Activated CD8-positive, alpha-beta memory T cell treated with anti-CD3 and anti-CD28 coated beads, Interleukin-2, amount 50 U/mL, for 4 hours (primary cell): ENCODE measurements around the gene GNAO1.
"Not testable (repeated sequence)": the region's sequence is repeated elsewhere in the genome, so short reads cannot be mapped to it uniquely, and the experiment has no call there.

Experiments
- DNase-seq: peaks from one replicate; pipeline ENCODE4 v3.0.0-alpha.2; 2020

The GNAO1 gene

DNA sequence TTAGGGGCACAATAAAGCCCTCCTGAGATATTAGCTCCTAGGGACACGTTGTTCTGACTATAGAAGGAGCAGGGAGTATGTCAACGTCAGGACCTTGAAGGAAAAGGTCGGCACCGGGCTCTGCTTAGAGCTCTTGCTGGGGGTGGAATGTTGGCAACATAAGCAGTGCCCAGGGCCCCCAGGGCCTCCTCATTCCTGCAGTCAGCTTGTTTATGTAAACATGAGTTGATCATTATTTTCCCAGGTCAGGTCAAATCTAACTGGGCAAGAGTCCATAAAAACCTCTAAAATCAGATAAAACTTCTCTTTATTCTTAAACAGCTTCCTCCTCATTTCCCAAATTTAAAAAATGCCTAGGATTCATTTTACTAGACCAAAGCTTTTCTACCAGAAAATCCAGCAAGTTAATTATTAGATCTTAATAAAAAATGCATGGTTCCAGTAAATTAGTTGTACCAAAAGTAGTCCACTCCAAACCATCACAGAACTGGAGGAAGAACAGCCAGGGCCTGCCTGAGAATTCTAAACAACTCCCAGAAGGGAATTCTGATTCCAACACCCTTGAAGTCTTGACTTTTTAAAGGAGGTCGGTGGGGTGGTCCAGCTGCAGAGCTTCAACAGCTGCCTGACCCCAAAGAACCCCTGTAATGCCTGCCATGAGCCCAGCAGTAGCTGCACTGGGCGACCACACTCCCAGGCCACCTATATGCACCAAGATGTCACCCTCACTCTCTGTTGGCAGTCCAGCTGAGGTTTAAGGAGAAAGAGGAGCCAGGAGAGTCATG is 179.8 kb downstream of the GNAO1 start:
- DNase-seq = no peak

DNA sequence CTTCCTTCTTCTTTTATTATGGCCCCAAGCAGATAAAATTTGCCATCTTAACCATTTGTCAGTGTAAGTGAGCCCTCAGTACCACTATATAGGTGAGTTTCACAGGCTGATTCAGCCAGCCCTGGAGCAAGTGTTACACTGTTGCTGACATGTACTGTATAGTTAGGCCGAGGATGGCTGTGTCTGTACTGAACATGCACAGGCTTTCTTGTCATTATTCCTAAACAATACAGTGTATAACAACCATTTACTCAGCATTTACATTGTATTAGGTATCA is 180.3 kb downstream of the GNAO1 start:
- DNase-seq = no peak

DNA sequence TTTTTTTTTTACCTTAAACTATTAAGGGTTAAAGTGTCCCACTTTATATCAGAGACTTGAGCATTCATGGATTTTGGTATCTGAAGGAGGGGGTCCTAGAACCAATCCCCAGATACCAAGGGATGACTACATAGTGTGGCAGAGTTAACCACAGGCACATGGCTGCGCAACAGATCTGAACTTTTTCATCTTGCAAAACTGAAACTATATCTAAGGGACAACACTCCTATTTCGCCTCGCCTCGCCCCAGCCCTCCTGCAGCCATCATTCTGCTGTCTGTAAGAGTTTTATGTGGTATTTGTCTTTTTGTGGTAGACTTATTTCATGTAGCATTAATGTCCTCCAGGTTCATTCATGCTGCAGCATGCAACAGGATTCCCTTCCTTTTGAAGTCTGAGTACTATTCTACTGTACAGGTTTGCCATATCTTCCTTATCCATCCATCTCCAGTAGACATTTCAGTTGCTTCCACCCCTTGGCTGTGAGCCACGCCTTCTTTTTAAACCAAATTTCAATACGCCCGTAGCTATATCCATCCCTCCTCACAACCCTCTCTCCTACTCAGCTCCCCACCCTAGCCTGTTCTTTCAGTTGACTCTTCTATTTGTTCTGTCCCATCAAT is 180.8 kb downstream of the GNAO1 start:
- DNase-seq = no peak

DNA sequence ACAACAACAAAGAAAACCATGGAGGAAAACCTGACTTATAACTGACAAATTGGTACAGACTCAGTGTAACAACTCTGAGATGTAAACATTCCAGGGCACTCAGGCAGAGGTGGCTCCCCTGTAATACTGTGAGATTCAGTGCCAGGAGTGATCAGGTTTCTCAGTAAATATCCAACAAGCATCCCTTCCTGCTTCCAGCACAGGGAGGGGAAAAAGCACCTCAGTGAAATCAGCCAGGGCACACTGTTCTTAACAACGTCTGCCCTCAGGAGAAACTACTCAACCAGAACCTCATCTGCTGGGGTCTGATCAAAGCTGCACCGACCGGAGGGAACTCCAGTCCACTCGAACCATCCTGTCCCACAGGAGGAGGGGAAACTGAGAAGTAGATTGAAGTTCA is 181.7 kb downstream of the GNAO1 start:
- DNase-seq = no peak

DNA sequence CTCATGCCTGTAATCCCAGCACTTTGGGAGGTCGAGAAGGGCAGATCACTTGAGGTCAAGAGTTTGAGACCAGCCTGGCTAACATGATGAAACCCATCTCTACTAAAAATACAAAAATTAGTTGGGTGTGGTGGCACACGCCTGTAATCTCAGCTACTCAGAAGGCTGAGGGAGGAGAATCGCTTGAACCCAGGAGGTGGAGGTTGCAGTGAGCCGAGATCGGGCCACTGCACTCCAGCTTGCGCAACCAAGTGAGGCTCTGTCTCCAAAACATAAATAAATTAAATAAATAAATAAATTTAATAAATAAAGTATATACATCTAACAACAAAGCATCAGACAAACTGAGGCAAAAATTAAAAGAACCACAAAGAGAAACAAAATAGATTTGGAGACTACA is 184.5 kb downstream of the GNAO1 start:
- not testable (repeated sequence) for DNase-seq

DNA sequence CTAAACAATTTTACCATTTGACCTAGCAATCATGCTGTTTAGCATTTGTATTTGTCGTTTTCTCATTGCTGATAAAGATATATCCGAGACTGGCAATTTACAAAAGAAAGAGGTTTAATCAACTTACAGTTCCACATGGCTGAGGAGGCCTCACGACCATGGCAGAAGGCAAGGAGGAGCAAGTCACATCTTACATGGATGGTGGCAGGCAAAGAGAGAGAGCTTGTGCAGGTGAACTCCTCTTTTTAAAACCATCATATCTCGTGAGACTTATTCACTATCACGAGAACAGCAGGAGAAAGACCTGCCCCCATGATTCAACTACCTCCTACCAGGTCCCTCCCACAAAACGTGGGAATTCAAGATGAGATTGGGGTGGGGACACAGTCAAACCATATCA is 187.8 kb downstream of the GNAO1 start:
- not testable (repeated sequence) for DNase-seq

DNA sequence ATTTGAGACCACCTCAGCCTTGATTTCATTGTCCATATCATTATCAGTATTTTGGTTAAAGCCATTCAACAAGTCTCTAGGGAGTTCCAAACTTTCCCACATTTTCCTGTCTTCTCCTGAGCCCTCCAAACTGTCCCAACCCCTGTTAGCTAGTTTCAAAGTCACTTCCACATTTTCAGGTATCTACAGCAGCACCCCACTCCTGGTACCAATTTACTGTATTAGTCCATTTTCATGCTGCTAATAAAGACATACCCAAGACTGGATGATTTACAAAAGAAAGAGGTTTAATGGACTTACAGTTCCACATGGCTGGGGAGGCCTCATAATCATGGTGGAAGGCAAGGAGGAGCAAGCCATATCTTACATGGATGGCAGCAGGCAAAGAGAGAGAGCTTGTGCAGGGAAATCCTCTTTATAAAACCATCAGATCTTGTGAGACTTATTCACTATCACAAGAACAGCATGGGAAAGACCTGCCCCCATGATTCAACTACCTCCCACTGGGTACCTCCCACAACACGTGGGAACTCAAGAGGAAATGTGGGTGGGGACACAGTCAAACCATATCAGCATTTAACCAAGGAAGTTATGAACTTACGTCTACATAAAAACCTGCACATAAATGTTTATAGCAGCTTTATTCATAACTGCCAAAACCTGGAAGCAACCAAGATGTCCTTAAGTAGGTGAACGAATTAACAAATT is 189.6 kb downstream of the GNAO1 start:
- not testable (repeated sequence) for DNase-seq

DNA sequence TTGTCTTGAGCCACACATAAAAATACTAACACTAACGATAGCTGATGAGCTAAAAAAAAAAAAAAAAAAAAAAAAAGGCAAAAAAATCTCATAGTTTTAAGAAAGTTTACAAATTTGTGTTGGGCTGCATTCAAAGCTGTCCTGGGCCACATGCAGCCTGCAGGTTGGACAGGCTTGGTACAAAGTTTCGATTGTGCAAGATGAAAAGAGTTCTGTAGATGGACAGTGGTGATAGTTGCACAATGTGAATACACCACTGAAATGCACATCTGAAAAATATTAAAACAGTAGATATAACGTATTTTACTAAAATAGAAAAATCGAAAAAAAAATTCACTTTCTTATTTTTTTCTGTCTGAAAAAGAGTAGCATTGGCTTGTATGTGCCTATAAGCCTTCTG is 191.2 kb downstream of the GNAO1 start:
- DNase-seq = no peak

DNA sequence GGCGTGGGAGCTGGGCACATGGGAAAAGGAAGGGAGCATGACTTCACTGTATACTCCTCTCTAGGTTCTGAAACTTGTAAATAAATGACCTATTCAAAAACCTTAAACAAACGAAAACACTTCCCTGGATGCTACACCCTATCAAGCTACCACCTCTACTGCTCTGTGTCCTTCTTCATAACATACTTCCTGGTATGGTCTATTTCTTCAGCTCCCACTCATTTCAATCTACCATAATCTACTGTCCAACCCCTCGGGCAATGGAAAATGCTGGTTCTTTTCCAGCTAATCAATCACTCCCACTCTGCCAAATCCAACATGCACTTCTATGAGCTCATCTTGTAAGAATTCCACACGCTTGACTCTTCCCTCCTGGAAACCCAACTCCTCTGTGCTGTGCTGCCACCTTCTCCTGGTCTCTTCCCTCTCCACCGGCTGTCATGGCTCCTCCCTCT is 191.6 kb downstream of the GNAO1 start:
- DNase-seq = no peak

DNA sequence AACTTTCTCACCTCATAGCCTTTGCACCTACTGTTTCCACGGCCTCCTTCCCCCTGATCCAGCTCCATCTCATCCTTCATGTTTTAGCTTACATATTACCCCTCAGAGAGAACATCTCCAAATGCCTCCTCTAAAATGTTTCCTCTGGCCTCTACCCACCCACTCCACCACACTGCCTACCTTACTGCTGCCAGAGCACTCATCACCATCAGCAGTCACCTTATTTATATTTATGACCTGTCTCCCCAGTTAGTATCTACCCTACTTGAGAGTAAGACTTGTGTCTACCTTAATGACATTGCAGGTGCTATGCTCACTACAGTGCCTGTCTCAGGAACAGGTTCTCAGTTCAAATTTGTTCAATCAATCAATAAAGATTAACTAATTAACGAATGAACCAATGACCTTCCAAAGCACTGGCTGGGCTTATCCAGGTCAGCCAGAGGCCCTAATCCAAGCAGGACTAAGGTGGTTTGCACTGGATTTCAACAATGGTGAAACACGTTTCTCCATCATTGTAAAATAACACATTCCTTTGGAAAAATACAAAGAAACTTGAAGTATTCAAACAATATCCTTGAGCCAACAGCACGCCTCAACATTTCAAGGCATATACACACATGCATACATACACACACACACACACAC is 192.9 kb downstream of the GNAO1 start:
- no peak for DNase-seq

DNA sequence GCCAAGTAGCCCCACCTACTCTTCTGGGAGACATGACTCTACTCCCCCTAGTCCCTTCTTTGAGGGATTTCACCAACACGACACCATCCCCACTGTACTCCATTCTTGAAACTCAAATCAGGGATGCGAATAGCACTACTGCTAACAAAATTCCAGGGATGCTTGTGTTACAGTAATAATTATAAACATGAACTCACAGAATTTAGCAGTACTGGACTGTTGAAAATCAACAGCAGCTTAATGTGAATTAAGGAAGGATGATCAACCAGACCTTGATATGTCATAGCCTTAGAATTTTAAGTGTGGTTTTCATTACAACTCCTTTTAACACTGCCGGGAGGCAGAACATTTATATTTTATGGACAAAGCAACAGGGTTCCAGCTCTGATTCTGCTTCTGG is 196.1 kb downstream of the GNAO1 start:
- DNase-seq = no peak

DNA sequence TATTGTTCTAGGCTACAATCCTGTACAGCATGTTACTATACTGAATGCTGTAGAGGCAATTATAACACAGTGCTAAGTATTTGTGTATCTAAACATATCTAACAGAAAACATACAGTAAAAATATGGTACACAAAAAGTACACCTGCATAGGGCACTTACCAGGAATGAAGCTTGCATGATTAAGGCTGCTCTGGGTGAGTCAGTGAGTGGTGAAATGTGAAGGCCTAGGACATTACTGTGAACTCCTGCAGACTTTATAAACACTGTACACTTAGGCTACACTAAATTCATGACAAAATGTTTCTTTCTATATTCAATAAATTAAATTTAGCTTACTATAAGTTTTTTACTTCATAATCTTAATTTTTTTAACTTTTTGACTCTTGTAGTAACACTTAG is 196.9 kb downstream of the GNAO1 start:
- DNase-seq = no peak

DNA sequence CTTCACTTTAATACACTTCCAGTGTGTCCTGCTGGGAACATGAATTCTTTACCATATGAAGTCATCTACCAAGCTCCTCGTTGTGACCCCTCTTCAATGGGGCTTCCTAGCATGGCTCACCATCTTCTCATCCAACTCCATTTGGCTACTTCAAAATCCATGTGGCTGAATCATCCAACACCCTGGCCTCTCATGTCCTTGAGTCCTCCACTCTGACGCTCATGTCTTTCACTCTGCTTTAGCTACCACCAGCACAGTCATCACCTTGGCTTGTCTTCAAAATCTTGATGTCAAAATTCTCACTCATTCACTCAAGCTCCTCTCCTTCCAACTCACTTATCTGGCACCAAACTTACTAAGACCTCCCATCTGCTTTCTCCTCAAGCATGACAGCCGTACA is 198.3 kb downstream of the GNAO1 start:
- no peak for DNase-seq

DNA sequence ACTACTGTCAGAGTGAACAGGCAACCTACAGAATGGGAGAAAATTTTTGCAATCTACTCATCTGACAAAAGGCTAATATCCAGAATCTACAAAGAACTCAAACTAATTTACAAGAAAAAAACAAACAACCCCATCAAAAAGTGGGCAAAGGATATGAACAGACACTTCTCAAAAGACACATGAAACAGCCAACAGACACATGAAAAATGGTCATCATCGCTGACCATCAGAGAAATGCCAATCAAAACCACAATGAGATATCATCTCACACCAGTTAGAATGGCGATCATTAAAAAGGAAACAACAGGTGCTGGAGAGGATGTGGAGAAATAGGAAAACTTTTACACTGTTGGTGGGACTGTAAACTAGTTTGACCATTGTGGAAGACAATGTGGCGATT is 205.4 kb downstream of the GNAO1 start:
- not testable (repeated sequence) for DNase-seq

DNA sequence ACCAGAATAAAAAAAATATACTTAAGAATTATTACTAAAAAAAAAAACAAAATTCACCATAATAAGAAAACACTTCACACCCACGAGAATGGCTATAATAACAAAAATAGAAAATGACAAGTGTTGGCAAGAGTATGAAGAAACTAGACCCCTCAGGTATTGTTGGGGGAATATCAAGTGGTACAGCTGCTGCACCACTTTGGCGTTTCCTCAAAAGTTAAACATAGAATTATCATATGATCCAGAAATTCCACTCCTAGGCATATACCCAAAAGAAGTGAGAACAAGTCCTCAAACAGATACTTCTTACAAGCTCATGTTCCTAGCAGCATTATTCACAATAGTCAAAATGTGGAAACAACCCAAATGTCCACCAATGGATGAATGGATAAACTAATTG is 207.8 kb downstream of the GNAO1 start:
- DNase-seq = no peak

DNA sequence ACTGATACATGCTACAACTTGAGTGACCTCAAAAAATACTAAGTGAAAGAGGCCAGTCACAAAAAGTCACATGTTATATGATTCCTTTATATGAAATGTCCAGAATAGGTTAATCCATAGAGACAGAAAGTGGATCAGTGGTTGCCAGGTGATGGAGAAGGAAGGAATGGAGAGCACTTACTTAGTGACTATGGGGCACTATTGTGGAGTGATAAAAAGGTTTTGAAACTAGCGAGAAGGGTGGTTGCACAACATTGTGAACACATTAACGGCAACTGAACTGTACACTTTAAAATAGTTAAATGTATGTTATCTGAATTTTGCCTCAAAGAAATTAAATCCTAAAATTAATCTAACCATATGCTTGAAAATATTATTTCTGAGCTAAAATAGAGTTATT is 208.2 kb downstream of the GNAO1 start:
- DNase-seq = no peak

DNA sequence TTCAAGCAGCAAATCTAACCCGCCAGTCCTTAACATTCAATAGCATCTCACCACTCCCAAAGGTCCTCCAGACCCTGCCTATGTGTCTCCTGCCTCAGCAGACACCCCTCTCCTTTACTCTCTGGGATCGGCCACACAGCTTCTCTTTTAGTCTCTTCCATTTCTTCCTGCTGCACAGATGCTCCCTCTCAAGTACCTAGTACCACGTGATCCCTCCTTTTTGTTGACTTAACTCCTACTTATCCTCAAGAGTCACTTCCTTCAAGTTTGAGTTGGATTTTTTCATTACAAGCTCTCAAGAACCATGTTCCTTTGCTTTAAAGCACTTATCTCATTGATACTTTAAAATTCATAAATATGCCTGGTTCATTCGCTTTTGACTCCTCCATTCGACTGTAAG is 209.2 kb downstream of the GNAO1 start:
- no peak for DNase-seq

DNA sequence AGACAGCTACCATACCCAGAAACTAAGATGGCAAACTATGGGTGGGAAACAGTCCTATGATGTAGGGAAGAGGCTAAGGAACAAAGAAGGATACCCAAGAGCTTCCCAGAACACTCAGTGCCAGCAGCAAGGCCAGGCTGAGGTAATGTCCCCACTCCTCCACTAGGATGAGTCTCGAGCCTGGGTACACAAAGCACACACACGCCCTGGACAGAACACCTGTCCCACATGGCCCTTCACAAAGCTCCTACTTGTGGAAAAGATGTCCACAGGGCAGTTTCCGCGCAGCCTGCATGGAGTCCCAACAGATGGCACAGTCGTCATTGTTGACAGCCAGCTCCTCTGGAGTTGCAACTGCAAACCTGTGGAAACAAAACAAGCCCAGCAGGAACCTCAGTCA is 210.2 kb downstream of the GNAO1 start:
- DNase-seq = no peak

DNA sequence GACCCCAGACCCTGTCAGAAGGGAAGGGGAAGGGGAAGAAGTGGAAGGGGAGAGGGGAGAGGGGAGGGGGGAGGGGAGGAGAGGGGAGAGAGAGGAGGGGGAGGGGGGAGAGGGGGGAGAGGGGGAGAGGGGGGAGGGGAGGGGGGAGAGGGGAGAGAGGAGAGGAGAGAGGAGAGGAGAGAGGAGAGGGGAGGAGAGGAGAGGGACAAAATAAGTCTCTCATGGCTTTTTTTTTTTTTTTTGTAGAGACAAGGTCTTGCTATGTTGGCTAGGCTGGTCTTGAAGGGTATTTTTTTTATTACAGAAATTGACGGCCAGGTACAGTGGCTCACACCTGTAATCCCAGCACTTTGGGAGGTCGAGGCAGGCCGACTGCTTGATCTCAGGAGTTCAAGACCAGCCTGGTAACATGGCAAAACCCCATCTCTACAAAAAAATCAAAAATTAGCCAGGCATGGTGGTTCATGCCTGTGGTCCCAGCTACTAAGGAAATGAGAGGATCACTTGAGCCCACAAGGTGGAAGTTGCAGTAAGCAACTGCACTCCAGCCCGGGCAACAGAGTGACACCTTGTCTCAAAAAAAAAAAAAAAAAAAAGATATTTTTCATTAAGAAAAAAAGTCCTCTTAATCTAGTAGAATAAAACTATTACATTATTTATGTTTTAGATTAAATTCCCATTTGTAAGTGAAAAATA is 214.8 kb downstream of the GNAO1 start:
- no peak for DNase-seq
